ENCODE data around the gene ANKRD45. TPM values are rescaled to one million over a fixed set of nuclear protein-coding genes. Genes with fewer than 3 reads are reported as not detected.

The ANKRD45 gene
- total RNA-seq, 1 experiment from 2014 or later, result 0.31 TPM

DNA sequence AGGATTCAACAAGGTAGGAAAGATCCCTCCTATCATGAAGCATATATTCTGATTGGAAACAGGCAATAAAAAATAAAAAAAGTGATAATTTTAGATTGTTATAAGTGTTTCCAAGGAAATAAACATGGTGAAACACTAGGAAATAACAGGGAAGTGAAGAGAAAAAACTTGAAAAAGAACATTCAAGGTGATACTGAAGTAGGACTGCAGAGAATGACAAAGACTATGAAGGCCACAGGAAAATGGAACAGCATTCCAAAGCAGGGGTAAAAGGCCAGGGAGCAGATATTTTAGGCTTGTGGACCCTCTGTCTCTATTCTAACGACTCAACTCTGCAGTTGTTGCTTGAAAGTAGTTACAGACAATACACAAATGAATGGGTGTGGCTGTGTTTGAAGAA lies 7.9 kb downstream of the ANKRD45 start:
- DNase-seq, result no peak
- H3K27me3 ChIP-seq (ENCODE audit: insufficient read depth, low read length), result no peaks in the 10 kb centered on the region
- no CpG with 5 or more reads among the region's 1 CpG for WGBS (ENCODE audit: extremely low coverage, insufficient read length, low lambda C conversion rate)
- H4K8ac ChIP-seq (replicated peaks; ENCODE audit: insufficient read length, low read depth, low read length), result no peak overlapping the region
- no peak overlapping the region for H4K91ac ChIP-seq (ENCODE audit: insufficient read length, low read depth, low read length)
- H3K36me3 Mint-ChIP-seq (ENCODE audit: insufficient read depth in 1 of 3, low read depth in 3 of 3), result peaks cover 0 to 7% (median 2%) of the 10 kb centered on the region in 3 experiments; a peak in 5 of 7 replicates
- no peak overlapping the region for H3K14ac ChIP-seq (ENCODE audit: insufficient read depth, low read length)
- no peaks in the 10 kb centered on the region for H3K4me1 ChIP-seq (ENCODE audit: insufficient read depth, low read length)
- no peak overlapping the region for H2BK120ac ChIP-seq (ENCODE audit: low read depth, low read length, poor library complexity, severe bottlenecking)
- no peaks in the 10 kb centered on the region for H3K23me2 ChIP-seq (ENCODE audit: insufficient read length, low read depth, low read length, poor library complexity, severe bottlenecking)
- peaks cover 3 to 4% of the 10 kb centered on the region in 2 experiments; a peak in 4 of 5 replicates for H3K9me3 Mint-ChIP-seq
- no peak overlapping the region for H2BK5ac ChIP-seq (ENCODE audit: insufficient read length, low read length)
- no peak overlapping the region for H2BK15ac ChIP-seq (ENCODE audit: low read depth, low read length)
- no peak overlapping the region for H3K18ac ChIP-seq (ENCODE audit: insufficient read length, low read depth, low read length)
- H2BK12ac ChIP-seq (ENCODE audit: insufficient read length, low read depth, low read length), result no peak overlapping the region
- no peak overlapping the region for H3K56ac ChIP-seq (ENCODE audit: insufficient read length, low read depth, low read length)
- H3K4me3 Mint-ChIP-seq, result no peak overlapping the region
- no peaks in the 10 kb centered on the region for H3K79me2 ChIP-seq (ENCODE audit: insufficient read depth, low read length)
- H3K4me2 ChIP-seq (ENCODE audit: insufficient read depth, insufficient read length, low read length), result no peak overlapping the region
- H3K27ac Mint-ChIP-seq, result no peak overlapping the region
- H2AK5ac ChIP-seq (ENCODE audit: insufficient read length, low read length), result no peak overlapping the region
- H3K4ac ChIP-seq (ENCODE audit: low read depth, low read length), result no peak overlapping the region
- H3K27ac ChIP-seq (ENCODE audit: insufficient read length, low read depth, low read length), result no peak overlapping the region
- H3T11ph ChIP-seq (ENCODE audit: low read length), result no peak overlapping the region
- H4K20me1 ChIP-seq (ENCODE audit: control insufficient read depth, insufficient read depth, insufficient read length), result no peaks in the 10 kb centered on the region
- no peak overlapping the region for H3K9ac ChIP-seq (ENCODE audit: extremely low read depth, insufficient read length, low read length)
- H3K4me1 Mint-ChIP-seq, result 0 out of 4 replicates have a peak, but pooled peaks cover 0 to 2% of the 10 kb centered on the region in 2 experiments
- H3K27me3 Mint-ChIP-seq (ENCODE audit: low read depth), result no peaks in the 10 kb centered on the region
- H3K23ac ChIP-seq (ENCODE audit: insufficient read length, low read depth, low read length), result no peak overlapping the region
- H3K9me3 ChIP-seq (ENCODE audit: control insufficient read depth, low read depth, low read length), result no peaks in the 10 kb centered on the region
- no peak overlapping the region for H2BK20ac ChIP-seq (ENCODE audit: low read depth, low read length, poor library complexity, severe bottlenecking)
- no peaks in the 10 kb centered on the region for H3K79me1 ChIP-seq (ENCODE audit: insufficient read depth, low read depth, low read length, poor library complexity, severe bottlenecking)
- H2AFZ ChIP-seq (ENCODE audit: low read length), result no peak overlapping the region
- TF ChIP-seq, protein P1, sequence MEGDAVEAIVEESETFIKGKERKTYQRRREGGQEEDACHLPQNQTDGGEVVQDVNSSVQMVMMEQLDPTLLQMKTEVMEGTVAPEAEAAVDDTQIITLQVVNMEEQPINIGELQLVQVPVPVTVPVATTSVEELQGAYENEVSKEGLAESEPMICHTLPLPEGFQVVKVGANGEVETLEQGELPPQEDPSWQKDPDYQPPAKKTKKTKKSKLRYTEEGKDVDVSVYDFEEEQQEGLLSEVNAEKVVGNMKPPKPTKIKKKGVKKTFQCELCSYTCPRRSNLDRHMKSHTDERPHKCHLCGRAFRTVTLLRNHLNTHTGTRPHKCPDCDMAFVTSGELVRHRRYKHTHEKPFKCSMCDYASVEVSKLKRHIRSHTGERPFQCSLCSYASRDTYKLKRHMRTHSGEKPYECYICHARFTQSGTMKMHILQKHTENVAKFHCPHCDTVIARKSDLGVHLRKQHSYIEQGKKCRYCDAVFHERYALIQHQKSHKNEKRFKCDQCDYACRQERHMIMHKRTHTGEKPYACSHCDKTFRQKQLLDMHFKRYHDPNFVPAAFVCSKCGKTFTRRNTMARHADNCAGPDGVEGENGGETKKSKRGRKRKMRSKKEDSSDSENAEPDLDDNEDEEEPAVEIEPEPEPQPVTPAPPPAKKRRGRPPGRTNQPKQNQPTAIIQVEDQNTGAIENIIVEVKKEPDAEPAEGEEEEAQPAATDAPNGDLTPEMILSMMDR (conservative IDR thresholded peaks at IDR 0.05), result no peak
- H4K5ac ChIP-seq (ENCODE audit: insufficient read length, low read depth, low read length), result no peak overlapping the region

Data from H9 (cell line).